Measurements from ENCODE around the gene SLCO2B1. TPM values are rescaled to one million over a fixed set of nuclear protein-coding genes. Genes with fewer than 3 reads are reported as not detected.
A peak's percentile ranks its signal among the peaks of the same experiment; 100 is the strongest.

SLCO2B1 gene
- total and polyA plus RNA-seq, 2 experiments from 2014 or later: 0.07 TPM; not detected in 1

GRCh38 chr11:75174781-75175370 is 24.0 kb downstream of the SLCO2B1 start:
- peak in 1 of 2 donors; percentile 40 for DNase-seq (ENCODE audit: low read depth in 1 of 2, low spot score in 1 of 2)
- TF ChIP-seq CTCF (IDR thresholded peaks at IDR 0.05; ENCODE audit: low read depth, low read length): no peak
- no peaks in the 10 kb centered on the region for H3K9me3 ChIP-seq (ENCODE audit: low read depth)

GRCh38 chr11:75182664-75183063 is 31.8 kb downstream of the SLCO2B1 start:
- H3K9me3 ChIP-seq (ENCODE audit: low read depth): no peaks in the 10 kb centered on the region

More at GRCh38 chr11:75174781-75175370, 24.0 kb downstream of the SLCO2B1 start:
- Histone ChIP-seq H3K27ac (peak overlapping the region; percentile 60), H3K4me3 (no peak overlapping the region), H3K36me3 (no peaks in the 10 kb centered on the region), H3K27me3 (no peaks in the 10 kb centered on the region), H3K4me1 (ENCODE audit: low read depth) (peaks cover 9% of the 10 kb centered on the region)

GRCh38 chr11:75184051-75184450 is 33.1 kb downstream of the SLCO2B1 start:
- no peak for DNase-seq (ENCODE audit: low read depth in 1 of 2, low spot score in 1 of 2)
- Histone ChIP-seq H3K36me3 (no peaks in the 10 kb centered on the region), H3K4me3 (no peak overlapping the region), H3K4me1 (ENCODE audit: low read depth) (no peaks in the 10 kb centered on the region), H3K27me3 (no peaks in the 10 kb centered on the region), H3K9me3 (ENCODE audit: low read depth) (no peaks in the 10 kb centered on the region), H3K27ac (no peak overlapping the region)
- TF ChIP-seq CTCF (IDR thresholded peaks at IDR 0.05; ENCODE audit: low read depth, low read length): no peak

More at GRCh38 chr11:75182664-75183063, 31.8 kb downstream of the SLCO2B1 start:
- H3K36me3 ChIP-seq: no peaks in the 10 kb centered on the region
- no peaks in the 10 kb centered on the region for H3K27me3 ChIP-seq
- no peaks in the 10 kb centered on the region for H3K4me1 ChIP-seq (ENCODE audit: low read depth)
- no peak for DNase-seq (ENCODE audit: low read depth in 1 of 2, low spot score in 1 of 2)
- no peak overlapping the region for H3K4me3 ChIP-seq
- no peak for TF ChIP-seq CTCF (IDR thresholded peaks at IDR 0.05; ENCODE audit: low read depth, low read length)
- H3K27ac ChIP-seq: no peak overlapping the region

GRCh38 chr11:75184757-75185425 is 34.0 kb downstream of the SLCO2B1 start:
- Histone ChIP-seq H3K36me3 (no peaks in the 10 kb centered on the region), H3K4me1 (ENCODE audit: low read depth) (no peaks in the 10 kb centered on the region), H3K27ac (no peak overlapping the region), H3K9me3 (ENCODE audit: low read depth) (no peaks in the 10 kb centered on the region), H3K4me3 (no peak overlapping the region), H3K27me3 (no peaks in the 10 kb centered on the region)
- DNase-seq (ENCODE audit: low read depth in 1 of 2, low spot score in 1 of 2): no peak
- no peak for TF ChIP-seq CTCF (IDR thresholded peaks at IDR 0.05; ENCODE audit: low read depth, low read length)

- no peaks in the 10 kb centered on the region for H3K36me3 ChIP-seq
- DNase-seq (ENCODE audit: low read depth in 1 of 2, low spot score in 1 of 2): no peak
- no peak for TF ChIP-seq CTCF (IDR thresholded peaks at IDR 0.05; ENCODE audit: low read depth, low read length)
Measured at GRCh38 chr11:75185866-75186265, 35.0 kb downstream of the SLCO2B1 start.

More at GRCh38 chr11:75185866-75186265, 35.0 kb downstream of the SLCO2B1 start:
- no peaks in the 10 kb centered on the region for H3K4me1 ChIP-seq (ENCODE audit: low read depth)
- H3K9me3 ChIP-seq (ENCODE audit: low read depth): no peaks in the 10 kb centered on the region
- no peak overlapping the region for H3K27ac ChIP-seq
- no peak overlapping the region for H3K4me3 ChIP-seq
- H3K27me3 ChIP-seq: no peaks in the 10 kb centered on the region

Data from cardiac muscle cell (in vitro differentiated cells and primary cell).